Kidney capillary endothelial cell (primary cell): ENCODE data around the gene PEX6.
"Not testable (repeated sequence)": the region's sequence is repeated elsewhere in the genome, so short reads cannot be mapped to it uniquely, and the experiment has no call there.

Experiments
- DNase-seq: peaks from one replicate; pipeline ENCODE4 v3.0.0-alpha.2; 2018; ENCODE audit warnings: low spot score

The PEX6 gene

DNA sequence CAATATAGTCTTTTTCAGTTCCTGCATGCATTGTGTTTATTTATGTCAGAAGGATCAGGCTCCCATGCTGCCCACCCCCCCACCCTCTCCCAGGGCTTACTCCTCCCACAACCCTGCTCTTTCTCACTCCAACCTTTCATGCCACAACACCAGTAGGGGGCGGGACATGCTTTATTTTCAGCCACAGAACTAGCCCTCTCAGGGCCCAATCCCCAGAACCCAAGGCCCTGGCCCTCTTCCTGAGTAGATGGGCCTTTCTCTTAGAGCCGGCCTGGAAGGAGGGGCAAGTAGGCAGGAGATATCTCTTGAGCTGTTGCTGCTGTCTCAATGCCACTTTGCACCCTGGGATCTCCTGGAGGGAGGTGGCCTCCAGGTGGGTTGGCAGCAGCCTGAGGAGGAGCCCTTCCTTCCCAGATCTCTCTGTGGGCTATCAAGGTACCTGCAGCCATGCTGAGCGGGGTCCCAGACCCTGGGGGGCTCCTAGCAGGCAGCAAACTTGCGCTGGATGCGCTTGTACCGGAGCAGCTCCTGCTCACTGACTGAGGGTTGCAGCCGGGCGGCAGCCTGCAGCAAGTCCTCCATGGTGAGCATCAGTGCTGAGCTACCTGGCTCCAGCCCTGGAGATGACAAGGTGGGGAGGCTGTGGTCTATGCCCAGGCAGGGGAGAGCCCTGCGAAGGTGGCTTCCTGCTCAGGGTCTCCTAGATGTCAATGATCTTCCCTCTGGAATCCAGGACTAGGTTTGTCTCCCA is 15.0 kb downstream of the PEX6 start:
- DNase-seq: no peak

DNA sequence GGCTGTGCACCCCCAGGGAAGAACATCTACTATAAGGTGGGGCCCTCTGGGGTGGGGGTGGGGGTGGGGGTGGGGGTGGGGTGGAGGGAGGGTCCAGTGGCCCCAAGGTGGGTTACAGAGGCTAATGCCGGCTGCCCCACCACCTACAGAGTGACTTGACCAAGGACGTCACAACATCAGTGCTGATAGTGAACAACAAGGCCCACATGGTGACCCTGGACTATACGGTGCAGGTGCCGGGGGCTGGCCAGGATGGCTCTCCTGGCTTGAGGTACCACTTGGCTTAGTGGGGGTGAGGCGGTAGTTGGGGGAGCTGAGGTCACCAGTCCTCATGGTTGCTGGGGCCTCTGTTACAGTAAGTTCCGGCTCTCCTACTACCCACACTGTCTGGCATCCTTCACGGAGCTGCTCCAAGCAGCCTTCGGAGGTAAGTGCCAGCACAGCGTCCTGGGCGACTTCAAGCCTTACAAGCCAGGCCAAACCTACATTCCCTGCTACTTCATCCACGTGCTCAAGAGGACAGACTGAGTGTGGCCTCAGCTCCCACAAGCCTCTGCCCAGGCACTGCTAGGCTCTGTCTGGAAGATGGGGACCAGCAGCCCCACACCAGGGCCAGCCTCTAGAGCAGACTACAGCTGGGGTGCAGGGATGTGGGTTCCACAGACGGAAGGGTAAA is 15.7 kb downstream of the PEX6 start:
- no peak for DNase-seq

DNA sequence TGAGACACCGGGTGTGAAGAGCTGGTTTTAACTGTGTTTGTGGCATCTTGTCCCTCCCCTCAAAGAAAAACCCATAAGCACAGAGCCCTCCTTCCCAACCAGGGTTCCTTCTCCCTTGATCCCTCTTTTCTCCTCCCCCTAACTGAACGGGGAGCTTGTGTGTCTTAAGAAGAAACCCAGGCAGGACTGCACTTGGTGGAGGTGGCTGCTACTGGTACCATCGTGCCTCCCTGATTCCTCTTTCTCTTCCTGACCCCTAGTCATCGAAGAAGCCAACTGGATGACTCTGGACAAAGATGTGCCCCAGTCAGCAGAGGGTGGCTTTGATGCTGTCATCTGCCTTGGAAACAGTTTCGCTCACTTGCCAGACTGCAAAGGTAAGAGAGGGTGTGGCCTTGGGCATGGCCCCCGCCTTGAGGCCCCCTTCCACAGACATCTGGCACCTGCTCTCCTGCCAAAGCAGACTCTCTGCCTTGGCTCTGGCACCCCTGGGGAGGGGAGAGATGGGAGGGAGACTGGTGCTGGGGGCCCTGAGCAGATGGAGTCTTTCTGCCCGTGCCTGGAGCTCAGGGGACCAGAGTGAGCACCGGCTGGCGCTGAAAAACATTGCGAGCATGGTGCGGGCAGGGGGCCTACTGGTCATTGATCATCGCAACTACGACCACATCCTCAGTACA is 16.3 kb downstream of the PEX6 start:
- no peak for DNase-seq

DNA sequence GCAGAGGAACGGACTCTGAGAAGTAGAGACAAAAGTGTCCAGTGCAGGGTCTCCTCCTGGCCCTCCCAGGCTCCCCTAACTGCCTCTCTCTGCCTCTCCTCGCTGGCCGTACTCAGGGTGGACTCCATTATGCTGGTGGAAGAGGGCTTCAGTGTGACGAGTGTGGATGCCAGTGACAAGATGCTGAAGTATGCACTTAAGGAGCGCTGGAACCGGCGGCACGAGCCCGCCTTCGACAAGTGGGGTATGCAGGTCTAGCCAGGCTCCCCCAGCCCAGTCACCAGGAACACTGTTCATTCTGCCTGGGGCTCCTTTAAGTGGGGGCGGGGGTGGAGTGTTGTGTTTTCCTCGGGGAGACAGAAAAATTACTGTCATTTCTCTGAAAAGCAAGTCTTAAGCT is 16.9 kb downstream of the PEX6 start:
- no peak for DNase-seq

DNA sequence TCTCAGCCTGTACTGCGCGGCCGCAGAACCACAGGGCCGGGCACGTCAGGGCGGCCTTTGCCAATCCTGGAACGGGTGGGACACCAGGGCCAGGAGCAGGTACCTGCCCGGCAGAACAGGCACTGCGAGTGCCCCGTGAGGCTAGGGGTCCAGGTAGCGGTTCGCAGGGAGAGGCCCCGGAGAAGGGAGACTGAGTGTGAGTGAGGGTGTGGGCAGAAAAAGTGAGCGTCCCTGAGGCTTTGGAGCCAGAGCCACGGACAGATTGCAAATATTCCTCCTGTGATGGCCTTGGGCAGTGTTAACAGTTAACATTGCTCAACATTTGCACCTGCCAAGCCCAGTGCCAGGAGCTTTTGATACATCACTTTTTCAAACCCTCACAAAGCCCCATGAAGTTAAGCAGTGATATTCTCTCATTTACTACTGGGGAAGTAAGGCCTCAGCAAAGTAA is 17.9 kb downstream of the PEX6 start:
- no peak for DNase-seq

DNA sequence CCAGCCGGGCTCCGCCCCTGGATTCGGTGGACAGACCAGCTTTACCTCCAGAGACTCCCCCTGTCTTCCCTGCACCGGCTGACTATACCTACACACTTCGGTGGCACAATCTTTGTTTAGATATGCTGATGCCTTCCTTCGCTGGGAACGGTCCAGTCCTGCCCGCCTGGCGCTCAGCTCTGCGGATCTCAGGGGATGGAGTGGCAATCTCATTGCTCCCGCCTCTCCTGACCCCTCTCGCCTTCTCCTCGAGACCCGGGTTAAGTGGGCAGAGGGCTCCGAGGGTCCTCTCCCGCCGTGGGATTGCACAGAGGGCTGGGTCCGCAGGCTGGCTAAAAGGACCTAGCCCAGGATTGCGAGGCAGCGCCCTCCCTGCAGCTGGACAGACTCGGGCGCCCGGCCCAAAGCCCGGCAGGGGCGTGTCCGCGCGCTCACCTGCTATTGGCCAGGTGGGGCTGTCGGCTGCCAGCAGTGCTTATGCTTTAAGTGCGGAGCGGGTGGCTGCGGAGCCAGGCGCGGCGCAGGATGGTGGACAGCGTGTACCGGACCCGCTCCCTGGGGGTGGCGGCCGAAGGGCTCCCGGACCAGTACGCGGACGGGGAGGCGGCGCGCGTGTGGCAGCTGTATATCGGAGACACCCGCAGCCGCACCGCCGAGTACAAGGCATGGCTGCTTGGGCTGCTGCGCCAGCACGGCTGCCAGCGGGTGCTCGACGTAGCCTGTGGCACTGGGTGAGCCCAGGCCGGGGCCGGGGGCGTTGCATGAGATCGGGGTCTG is 18.6 kb downstream of the PEX6 start, which contains the start of gene GNMT:
GNMT (plus strand) TSS at position 512 of the 777 bp plus-strand sequence; CDS start at position 526, 14 bp downstream.
- DNase-seq: no peak

DNA sequence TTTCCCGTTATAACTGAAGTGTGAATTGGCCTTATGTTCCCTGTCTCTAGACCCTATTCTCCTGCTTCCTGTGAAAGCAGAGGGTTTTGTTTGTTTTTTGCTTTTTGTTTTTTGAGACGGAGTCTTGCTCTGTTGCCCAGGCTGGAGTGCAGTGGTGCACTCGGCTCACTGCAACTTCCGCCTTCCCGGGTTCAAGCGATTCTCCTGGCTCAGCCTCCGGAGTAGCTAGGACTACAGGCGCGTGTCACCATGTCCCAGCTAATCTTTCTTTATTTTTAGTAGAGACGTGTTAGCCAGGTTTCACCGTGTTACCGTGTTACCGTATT is 19.1 kb downstream of the PEX6 start:
- no peak for DNase-seq

DNA sequence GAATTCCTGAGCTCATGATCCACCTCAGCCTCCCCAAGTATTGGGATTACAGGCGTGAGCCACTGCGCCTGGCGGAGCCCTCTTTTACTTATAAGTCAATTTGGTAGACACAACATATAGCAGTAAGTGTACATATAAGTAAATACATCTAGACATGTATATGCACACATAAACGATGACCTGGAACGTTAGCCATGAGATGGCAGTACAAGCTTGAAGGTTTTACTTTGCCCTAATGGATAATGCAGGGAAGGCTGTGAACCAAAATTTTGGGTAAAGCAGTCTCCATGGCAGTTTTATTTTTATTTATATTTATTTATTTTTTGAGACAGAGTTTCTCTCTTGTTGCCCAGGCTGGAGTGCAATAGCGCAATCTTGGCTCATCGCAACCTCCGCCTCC is 20.9 kb downstream of the PEX6 start:
- no peak for DNase-seq

DNA sequence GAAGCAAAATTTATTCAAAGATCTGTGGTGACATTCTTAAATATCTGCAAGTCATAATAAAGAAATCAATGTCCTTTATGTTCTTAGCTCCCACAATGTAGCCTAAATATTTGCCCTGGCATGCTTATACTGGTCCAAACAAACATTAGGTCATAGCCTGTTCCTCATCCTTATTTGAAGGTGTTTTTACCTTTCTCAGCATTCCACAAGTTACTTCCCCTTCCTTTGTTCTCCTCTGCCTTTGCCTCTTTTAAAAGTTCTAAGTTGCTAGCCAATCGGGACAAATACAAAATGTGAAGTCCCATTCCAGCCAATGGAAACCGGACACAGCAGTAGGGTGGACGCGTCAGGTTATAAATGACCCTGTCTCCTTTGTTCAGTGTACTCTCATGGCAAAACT is 24.6 kb downstream of the PEX6 start:
- not testable (repeated sequence) for DNase-seq

DNA sequence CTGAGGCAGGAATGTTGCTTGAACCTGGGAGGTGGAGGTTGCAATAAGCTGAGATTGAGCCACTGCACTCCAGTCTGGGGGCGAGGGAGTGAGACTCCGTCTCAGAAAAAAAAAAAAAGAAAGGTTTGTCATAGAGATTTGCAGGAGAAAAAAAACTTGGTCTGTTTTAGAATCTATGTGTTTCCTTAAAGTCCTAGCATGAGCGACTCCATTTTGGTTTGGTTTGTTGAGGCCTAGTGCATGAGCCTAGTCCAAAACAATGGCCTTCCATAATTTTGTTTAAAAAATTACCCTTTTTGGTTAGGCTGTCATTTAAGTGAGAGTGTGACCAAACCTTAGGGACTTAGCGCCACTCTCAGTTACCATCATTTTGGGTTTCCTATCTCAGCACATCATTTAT is 26.6 kb downstream of the PEX6 start:
- no peak for DNase-seq

DNA sequence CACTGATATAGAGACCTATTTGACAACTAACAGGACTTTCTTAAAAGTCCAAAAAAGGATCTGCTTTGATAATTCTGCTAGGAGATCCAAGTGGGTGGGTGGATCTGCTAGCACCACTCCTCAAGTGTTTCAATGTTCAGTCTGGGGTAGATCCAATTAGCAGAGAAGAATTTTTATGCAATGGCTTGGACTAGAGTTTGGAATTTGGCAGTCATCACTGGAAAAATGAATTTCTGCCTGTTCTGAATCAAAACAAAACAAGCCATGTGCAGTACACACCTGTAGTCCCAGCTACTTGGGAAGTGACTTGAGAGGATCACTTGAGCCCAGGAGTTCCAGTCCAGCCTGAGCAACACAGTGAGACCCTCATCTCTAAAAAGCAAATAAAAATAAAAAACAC is 31.0 kb downstream of the PEX6 start:
- DNase-seq: no peak

DNA sequence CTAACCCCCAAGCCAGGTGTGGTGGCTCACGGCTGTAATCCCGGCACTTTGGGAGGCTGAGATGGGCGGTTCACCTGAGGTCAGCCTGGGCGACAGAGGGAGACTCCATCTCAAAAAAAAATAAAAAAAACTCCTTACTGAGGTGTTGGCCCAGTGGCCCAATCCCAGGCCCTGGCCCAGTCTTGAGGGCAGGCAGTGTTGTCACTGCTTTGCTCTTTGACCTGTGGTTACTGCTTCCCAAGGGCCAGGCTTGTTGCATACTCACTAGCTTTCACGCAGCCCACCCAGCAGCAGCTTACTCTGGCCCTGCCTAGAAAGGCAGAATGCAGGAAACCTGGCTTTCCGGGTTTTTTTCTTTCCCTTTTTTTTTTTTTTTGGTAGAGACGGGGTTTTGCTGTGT is 36.5 kb downstream of the PEX6 start:
- DNase-seq: no peak

DNA sequence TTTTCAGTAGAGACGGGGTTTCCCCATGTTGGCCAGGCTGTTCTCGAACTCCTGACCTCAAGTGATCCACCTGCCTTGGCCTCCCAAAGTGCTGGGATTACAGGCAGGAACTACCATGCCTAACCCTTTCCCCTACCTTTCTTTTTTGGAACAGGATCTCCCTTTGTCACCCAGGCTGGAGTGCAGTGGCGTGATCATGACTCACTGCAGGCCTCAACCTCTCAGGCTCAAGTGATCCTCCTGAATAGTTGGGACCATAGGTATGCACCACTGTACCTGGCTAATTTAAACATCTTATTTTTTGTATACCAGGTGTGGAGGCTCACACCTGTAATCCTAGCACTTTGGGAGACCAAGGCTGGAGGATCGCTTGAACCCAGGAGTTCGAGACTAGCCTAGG is 37.6 kb downstream of the PEX6 start:
- DNase-seq: not testable (repeated sequence)

DNA sequence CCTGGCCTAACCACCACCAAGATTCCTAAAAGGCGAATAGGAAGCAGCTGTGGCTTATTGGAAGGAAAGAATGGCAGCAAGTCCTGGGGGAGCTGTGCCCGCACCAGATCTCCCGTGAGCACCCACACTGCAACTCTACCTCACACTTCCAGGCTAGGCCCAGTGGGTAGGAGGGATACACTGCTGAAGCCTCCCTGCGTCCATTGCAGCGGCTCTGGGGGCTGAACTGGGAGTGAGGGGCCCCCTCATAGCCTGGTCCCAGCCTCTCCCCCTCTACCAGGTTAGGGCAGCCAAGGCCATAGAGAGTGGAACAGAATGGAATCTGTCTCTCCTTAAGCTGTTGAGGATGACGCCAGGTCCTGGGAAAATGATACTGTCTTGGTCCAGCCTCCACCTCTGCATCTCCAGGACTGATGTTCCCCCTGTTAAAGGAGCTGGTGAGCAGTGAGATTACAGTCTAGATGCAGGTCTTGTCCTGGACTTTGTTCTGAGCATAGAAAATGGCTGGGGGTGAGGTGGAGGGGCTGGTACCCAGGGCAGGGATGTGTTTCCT is 38.4 kb downstream of the PEX6 start:
- no peak for DNase-seq

DNA sequence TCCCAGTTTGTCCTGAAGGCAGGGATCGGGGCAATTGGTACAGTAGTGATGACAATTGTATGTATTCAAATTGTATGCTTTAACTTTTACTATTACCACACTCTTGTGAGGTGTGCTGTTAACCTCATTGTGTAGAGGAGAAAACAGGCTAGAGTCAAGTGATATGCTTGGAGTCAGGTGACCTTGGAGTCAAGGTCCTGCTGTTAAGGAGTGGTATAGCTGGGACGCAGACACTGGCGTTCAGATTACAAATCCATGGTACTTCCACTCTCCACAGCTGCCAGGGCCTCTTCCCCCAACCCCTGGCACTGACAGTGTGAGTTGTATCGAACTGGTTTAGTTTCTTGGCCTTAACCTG is 39.2 kb downstream of the PEX6 start:
- no peak for DNase-seq

DNA sequence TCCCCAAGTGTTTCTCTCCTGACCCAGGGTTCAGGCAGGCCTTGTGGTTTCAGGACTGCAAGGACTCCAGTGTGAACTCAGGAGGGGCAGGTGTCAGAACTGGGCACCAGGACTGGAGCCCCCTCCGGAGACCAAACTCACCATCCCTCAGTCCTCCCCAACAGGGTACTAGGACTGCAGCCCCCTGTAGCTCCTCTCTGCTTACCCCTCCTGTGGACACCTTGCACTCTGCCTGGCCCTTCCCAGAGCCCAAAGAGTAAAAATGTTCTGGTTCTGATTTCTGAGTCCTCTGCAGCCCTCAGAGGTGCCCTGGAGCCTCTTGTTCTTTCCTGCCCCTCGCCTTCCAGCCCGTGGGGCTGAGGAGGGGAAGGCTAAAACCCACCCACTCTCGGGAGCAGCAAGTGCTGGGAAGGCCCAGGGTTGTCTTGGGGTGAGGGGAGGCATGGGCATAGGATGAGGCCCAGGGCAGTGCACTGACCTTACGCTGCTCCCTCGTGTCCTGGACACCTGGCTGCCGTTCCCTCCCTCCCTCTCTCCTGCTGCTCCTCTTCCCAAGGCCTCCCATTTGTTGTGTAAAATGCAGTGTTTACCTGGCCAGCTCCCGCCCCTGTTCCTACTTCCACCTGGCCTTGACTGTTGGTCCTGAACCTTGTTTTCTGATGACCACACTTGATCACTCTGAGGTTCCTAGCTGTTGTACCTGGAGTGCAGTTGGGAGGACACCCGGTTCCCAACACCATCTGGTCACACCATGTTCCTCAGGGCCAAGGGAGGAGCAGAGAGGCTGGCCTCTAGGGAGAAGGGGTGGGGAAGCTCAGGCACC is 39.8 kb downstream of the PEX6 start:
- DNase-seq: no peak

DNA sequence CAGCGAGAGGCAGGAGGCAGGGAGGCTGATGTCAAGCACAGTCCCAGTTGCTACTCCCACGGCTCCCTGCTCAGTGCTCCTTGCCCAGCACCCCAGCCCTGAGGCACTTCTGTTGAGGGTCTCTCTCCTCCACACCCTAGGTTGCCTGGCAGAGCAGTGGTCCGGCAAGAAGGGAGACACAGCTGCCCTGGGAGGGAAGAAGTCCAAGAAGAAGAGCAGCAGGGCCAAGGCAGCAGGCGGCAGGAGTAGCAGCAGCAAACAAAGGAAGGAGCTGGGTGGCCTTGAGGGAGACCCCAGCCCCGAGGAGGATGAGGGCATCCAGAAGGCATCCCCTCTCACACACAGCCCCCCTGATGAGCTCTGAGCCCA is 40.6 kb downstream of the PEX6 start:
- no peak for DNase-seq

DNA sequence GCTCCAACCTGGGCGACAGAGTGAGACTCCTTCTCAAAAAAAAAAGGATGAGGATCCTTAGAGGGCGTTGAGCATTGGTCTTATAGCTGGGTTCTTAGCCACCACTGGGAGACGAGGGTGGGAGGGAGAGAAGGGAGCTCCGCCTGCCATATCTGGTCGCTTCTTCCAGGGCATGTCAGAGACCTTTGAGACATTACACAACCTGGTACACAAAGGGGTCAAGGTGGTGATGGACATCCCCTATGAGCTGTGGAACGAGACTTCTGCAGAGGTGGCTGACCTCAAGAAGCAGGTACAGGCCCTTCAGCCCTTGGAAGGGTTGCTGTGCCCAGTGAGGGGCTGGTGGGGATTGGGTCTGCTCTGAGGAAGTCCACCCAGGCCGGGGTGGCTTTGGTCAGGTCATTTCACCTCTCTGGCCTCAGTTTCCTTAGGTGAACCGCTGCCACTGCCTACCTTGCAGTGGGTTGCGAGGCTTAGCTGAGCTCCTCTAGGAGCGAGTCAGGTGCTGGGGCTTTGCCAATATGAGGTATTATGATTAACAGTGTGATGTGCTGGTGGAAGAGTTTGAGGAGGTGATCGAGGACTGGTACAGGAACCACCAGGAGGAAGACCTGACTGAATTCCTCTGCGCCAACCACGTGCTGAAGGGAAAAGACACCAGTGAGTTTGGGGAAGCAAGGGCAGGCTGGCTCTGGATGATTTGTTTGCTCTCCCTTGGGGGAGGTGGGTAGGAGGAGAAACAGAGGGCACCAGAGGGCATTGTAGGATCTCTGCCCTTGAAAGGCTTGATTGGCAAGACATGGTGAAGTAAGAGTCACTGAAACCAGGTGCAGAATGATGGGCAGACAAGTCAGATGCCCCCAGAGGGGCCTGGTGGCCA is 41.2 kb downstream of the PEX6 start:
- DNase-seq: no peak

DNA sequence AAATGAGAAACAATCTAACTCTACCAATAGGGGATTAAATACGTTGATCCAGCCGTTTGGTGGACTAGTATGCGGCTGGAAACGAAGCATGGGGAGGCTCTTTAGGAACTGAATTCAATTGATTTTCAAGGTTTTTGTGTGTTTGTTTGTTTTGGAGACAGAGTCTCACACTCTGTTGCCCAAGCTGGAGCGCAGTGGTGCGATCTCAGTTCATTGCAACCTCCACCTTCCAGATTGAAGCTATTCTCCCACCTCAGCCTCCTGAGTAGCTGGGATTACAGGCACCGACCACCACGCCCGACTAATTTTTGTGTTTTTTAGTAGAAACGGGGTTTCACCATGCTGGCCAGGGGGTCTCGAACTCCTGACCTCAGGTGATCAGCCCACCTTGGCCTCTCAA is 42.6 kb downstream of the PEX6 start:
- no peak for DNase-seq

DNA sequence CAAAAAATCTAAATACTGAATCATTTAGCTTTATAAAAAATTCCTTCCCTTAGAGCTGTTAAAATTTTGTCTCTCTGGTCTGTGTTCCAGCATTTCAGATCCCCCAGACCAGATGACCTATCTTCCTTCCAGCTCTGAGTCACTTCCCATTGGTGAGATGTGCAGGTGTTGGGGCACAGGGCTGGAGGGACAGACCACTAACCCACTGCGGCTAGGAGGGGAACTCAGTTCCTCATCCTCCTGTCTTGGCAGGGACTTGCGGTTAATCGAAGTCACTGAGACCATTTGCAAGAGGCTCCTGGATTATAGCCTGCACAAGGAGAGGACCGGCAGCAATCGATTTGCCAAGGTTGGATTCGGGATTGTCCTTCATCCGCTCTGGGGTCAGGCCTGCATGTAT is 43.7 kb downstream of the PEX6 start:
- no peak for DNase-seq
